IPS-18a (cell line): ENCODE results near the gene ABCF3.

ENCODE experiments used
- H3K27ac ChIP-seq: one replicate; pipeline ENCODE4 v1.5.1; 2013; ENCODE audit warnings: low read length
- H3K27me3 ChIP-seq: one replicate; pipeline ENCODE4 v1.6.1; 2013; ENCODE audit warnings: mild to moderate bottlenecking, low read length; ENCODE audit not compliant: control insufficient read depth, insufficient read depth
- H3K36me3 ChIP-seq: one replicate; pipeline ENCODE4 v1.6.1; 2013; ENCODE audit warnings: low read depth, low read length; ENCODE audit not compliant: control insufficient read depth
- H3K4me1 ChIP-seq: one replicate; pipeline ENCODE4 v1.6.1; 2013; ENCODE audit warnings: low read depth, low read length; ENCODE audit not compliant: control insufficient read depth
- H3K4me3 ChIP-seq: one replicate; pipeline ENCODE4 v1.5.1; 2013; ENCODE audit warnings: low read length
- H3K9ac ChIP-seq: one replicate; pipeline ENCODE4 v1.6.1; 2013; ENCODE audit warnings: mild to moderate bottlenecking, low read length, moderate library complexity
- H3K9me3 ChIP-seq: one replicate; pipeline ENCODE4 v1.6.1; 2013; ENCODE audit warnings: low read depth, low read length; ENCODE audit not compliant: control insufficient read depth

Gene ABCF3

DNA sequence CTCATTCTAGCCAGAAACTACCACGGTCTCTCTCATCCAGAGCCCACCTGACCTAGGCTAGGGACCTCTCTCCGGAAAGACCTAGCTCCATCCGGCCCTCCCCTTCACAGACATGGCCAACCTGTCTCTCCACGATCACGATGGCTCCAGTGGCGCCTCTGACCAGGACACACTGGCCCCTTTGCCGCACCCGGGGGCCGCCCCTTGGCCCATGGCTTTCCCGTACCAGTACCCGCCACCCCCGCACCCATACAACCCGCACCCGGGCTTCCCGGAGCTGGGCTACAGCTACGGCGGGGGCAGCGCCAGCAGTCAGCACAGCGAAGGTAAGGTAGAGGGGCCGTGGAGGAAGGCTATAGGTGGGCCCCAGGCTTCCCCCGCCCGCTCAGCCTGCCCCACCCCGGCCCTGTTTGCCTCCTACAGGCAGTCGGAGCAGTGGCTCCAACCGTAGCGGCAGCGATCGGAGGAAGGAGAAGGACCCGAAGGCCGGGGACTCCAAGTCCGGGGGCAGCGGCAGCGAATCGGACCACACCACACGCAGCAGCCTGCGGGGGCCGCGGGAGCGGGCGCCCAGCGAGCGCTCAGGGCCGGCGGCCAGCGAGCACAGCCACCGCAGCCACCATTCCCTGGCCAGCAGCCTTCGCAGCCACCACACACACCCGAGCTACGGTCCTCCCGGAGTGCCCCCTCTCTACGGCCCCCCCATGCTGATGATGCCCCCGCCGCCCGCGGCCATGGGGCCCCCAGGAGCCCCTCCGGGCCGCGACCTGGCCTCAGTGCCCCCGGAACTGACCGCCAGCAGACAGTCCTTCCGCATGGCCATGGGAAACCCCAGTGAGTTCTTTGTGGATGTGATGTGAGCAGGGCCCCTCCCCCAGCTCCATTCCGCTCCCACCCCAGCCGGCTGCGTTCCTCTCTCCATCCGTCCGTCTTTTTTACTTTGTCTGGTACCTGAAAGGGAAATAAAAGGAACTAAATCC lies 15.8 kb upstream of the ABCF3 start:
- H3K9me3 ChIP-seq: no peaks in the 10 kb centered on the region
- peaks cover 40% of the 10 kb centered on the region for H3K36me3 ChIP-seq
- no peak overlapping the region for H3K9ac ChIP-seq
- no peaks in the 10 kb centered on the region for H3K4me1 ChIP-seq
- no peak overlapping the region for H3K4me3 ChIP-seq
- H3K27ac ChIP-seq: no peak overlapping the region
- H3K27me3 ChIP-seq: no peaks in the 10 kb centered on the region

GRCh38 chr3:184171562-184171961 lies 14.4 kb upstream of the ABCF3 start:
- Histone ChIP-seq H3K9me3 (no peaks in the 10 kb centered on the region), H3K27ac (no peak overlapping the region), H3K27me3 (no peaks in the 10 kb centered on the region), H3K9ac (no peak overlapping the region), H3K4me1 (peaks cover 1% of the 10 kb centered on the region), H3K4me3 (no peak overlapping the region), H3K36me3 (peaks cover 27% of the 10 kb centered on the region)

GRCh38 chr3:184172681-184173373 lies 13.2 kb upstream of the ABCF3 start:
- H3K27me3 ChIP-seq: no peaks in the 10 kb centered on the region
- no peak overlapping the region for H3K27ac ChIP-seq
- H3K9me3 ChIP-seq: no peaks in the 10 kb centered on the region
- peaks cover 14% of the 10 kb centered on the region for H3K4me1 ChIP-seq
- no peak overlapping the region for H3K9ac ChIP-seq
- H3K4me3 ChIP-seq: no peak overlapping the region
- H3K36me3 ChIP-seq: peaks cover 24% of the 10 kb centered on the region

- H3K4me3 ChIP-seq: no peak overlapping the region
- peaks cover 24% of the 10 kb centered on the region for H3K36me3 ChIP-seq
- no peaks in the 10 kb centered on the region for H3K27me3 ChIP-seq
- no peaks in the 10 kb centered on the region for H3K9me3 ChIP-seq
- H3K27ac ChIP-seq: no peak overlapping the region
- H3K4me1 ChIP-seq: peaks cover 15% of the 10 kb centered on the region
- H3K9ac ChIP-seq: no peak overlapping the region
These were observed 12.7 kb upstream of the ABCF3 start for GRCh38 chr3:184173374-184173722.

- Histone ChIP-seq H3K36me3 (peaks cover 33% of the 10 kb centered on the region), H3K27ac (no peak overlapping the region), H3K9ac (no peak overlapping the region), H3K9me3 (no peaks in the 10 kb centered on the region), H3K4me1 (peaks cover 15% of the 10 kb centered on the region), H3K4me3 (no peak overlapping the region), H3K27me3 (no peaks in the 10 kb centered on the region)
These were observed 11.7 kb upstream of the ABCF3 start for GRCh38 chr3:184174284-184174645.

DNA sequence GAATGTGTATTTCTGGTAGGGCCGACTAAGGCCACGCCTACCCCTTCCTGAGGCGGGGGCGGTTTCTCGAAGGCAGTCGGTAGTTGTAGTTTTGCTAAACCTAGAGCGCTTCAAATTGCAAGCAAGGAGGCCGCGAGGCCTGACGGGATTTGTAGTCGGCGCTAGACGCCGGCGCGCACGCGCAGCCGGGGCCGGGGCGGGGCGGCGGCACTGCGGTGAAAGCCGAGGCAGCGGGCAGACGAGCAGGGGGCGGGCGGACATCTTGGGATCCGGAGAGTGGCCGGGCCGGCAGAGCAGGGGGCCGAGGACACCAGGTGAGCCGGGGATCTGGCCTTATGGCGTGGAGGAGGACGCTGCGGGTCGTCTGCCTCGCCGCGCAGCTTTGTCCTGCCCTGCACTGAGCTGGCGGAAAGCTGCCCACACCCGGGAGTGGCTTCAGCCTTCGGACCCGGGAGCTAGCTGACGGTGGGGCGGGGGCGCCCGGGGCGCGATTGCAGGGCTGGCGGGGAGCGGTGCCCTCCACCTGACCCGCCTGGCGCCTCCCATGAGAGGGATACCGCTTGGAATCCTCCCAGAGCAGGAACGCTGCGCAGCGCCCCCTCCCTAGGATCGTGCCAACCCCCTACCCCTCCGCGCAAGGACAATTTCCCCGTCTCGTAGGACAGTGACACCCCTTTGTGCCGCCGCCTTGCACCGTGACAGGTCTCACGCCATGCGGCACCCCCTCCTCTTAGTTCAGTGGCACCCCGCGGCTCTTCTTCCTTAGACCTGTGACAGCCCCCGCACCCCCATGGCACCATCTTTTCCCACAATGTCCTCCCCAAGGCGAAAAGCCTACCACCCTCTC lies 11.1 kb upstream of the ABCF3 start, which contains the start of gene AP2M1:
AP2M1 (plus strand) TSS at position 210 of the 847 bp plus-strand sequence. CDS start 2,139 bp downstream, outside the sequence.
- H3K36me3 ChIP-seq: peaks cover 39% of the 10 kb centered on the region
- H3K27me3 ChIP-seq: no peaks in the 10 kb centered on the region
- H3K4me1 ChIP-seq: peaks cover 15% of the 10 kb centered on the region
- H3K9ac ChIP-seq: peak within 1 kb of the TSS; percentile 91
- H3K9me3 ChIP-seq: no peaks in the 10 kb centered on the region
- no peak within 1 kb of the TSS for H3K27ac ChIP-seq
- H3K4me3 ChIP-seq: peak within 1 kb of the TSS; percentile 95

GRCh38 chr3:184175506-184175905 lies 10.5 kb upstream of the ABCF3 start:
- no peaks in the 10 kb centered on the region for H3K27me3 ChIP-seq
- H3K36me3 ChIP-seq: peaks cover 45% of the 10 kb centered on the region
- H3K4me3 ChIP-seq: peak overlapping the region; percentile 95
- H3K27ac ChIP-seq: no peak overlapping the region
- H3K4me1 ChIP-seq: peaks cover 15% of the 10 kb centered on the region
- H3K9me3 ChIP-seq: no peaks in the 10 kb centered on the region
- peak overlapping the region; percentile 91 for H3K9ac ChIP-seq

- Histone ChIP-seq H3K4me1 (peaks cover 15% of the 10 kb centered on the region), H3K27me3 (no peaks in the 10 kb centered on the region), H3K27ac (peak overlapping the region; percentile 84), H3K9ac (peak overlapping the region; percentile 91), H3K36me3 (peaks cover 50% of the 10 kb centered on the region), H3K4me3 (peak overlapping the region; percentile 95), H3K9me3 (no peaks in the 10 kb centered on the region)
These were observed 10.0 kb upstream of the ABCF3 start for GRCh38 chr3:184175981-184176376.

DNA sequence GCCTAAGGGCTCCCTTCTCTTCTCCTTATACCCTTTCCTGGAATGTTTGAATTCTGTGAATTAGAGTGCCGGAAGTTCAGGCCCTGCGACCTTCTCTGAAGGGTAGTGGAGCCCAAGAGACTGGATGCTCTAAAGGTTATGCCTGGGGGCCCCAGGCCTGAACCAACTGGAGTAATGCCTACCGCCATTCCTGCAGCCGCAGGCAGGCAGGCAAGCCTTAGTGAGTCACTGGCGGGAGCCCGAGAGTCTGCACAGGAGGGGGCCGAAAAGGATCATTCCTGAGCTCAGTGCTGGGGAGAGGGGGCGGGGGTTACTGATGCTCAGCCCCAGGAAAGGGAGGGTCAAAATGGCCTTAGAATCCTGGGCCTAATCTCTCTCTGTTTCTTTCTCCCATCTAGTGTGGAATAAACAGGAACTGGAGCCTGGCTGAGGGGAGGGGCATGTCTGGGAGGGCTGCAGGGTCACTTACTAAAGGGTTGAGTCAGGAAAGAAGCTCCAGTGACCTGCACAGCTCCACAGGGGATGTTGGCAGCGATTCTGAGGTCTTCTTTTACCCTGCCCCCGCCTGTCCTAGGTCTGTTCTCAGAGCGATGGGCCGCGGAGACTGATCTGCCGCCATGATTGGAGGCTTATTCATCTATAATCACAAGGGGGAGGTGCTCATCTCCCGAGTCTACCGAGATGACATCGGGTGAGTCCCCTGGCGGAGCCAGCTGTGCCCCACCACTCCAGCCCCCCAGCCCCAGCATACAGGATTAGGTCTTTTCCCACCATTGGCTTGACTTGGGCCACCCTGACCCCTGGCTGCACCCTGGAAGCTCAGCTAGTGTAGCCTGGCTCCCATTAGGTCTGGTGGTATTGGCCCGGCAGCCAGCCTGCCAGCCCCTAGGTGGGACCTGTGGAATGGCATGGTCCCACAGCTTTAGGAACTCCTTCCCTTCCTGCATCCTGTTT lies 9.3 kb upstream of the ABCF3 start:
- peak overlapping the region; percentile 91 for H3K9ac ChIP-seq
- H3K4me3 ChIP-seq: peak overlapping the region; percentile 95
- peaks cover 51% of the 10 kb centered on the region for H3K36me3 ChIP-seq
- peak overlapping the region; percentile 91 for H3K27ac ChIP-seq
- H3K4me1 ChIP-seq: peaks cover 15% of the 10 kb centered on the region
- no peaks in the 10 kb centered on the region for H3K27me3 ChIP-seq
- no peaks in the 10 kb centered on the region for H3K9me3 ChIP-seq

DNA sequence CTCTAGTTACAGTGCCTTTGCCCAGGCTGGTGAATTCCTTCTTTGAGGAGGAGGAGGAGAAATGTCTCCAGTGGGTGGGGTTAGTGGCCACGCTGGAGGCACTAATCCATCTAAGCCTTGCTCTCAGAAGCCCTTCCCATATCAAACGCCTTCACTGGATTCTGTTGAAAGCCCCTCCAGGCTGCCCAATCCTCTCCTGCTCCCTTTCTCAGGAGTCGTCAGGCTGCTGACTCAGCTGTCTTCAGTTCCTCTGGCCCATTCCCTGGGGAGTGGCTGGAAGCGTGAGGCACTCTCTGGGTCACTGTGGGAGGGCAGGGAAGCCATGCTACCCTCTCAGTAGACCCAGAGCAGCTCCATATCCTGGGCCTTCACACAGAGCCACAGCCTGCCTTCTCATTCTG lies 8.7 kb upstream of the ABCF3 start:
- Histone ChIP-seq H3K27me3 (no peaks in the 10 kb centered on the region), H3K9ac (peak overlapping the region; percentile 91), H3K27ac (peak overlapping the region; percentile 91), H3K36me3 (peaks cover 54% of the 10 kb centered on the region), H3K9me3 (no peaks in the 10 kb centered on the region), H3K4me1 (peaks cover 15% of the 10 kb centered on the region), H3K4me3 (peak overlapping the region; percentile 95)
